H9 (cell line): Measurements from ENCODE around the gene MRTO4. TPM values are rescaled to one million over a fixed set of nuclear protein-coding genes. Genes with fewer than 3 reads are reported as not detected.

Source experiments
- DNase-seq: peaks from one replicate; pipeline ENCODE4 v3.0.0-alpha.2; 2017
- H2AFZ ChIP-seq: one replicate; pipeline ENCODE4 v1.6.1; 2013; ENCODE audit warnings: mild to moderate bottlenecking, low read length, control low read depth, moderate library complexity
- H2AK5ac ChIP-seq: 2 replicates; pipeline ENCODE4 v1.6.1; 2013; ENCODE audit warnings: low read length, control low read depth, mixed read lengths; ENCODE audit not compliant: insufficient read length
- H2BK120ac ChIP-seq: one replicate; pipeline ENCODE4 v1.6.1; 2013; ENCODE audit warnings: low read depth, mild to moderate bottlenecking, low read length, control low read depth, inconsistent platforms; ENCODE audit not compliant: poor library complexity, severe bottlenecking
- H2BK12ac ChIP-seq: 2 replicates; pipeline ENCODE4 v1.6.1; 2013; ENCODE audit warnings: low read length, control low read depth, mixed read lengths, low read depth; ENCODE audit not compliant: insufficient read length
- H2BK15ac ChIP-seq: 2 replicates; pipeline ENCODE4 v1.6.1; 2013; ENCODE audit warnings: low read depth, low read length, control low read depth
- H2BK20ac ChIP-seq: one replicate; pipeline ENCODE4 v1.6.1; 2013; ENCODE audit warnings: low read depth, mild to moderate bottlenecking, low read length, control low read depth, inconsistent platforms; ENCODE audit not compliant: poor library complexity, severe bottlenecking
- H2BK5ac ChIP-seq: 2 replicates; pipeline ENCODE4 v1.6.1; 2013; ENCODE audit warnings: low read length, control low read depth, mixed read lengths; ENCODE audit not compliant: insufficient read length
- H3K14ac ChIP-seq: 2 replicates; pipeline ENCODE4 v1.6.1; 2013; ENCODE audit warnings: low read length, control low read depth; ENCODE audit not compliant: insufficient read depth
- H3K18ac ChIP-seq: 2 replicates; pipeline ENCODE4 v1.6.1; 2013; ENCODE audit warnings: low read depth, mild to moderate bottlenecking, mixed read lengths, low read length, control low read depth; ENCODE audit not compliant: insufficient read length
- H3K23ac ChIP-seq: 2 replicates; pipeline ENCODE4 v1.6.1; 2013; ENCODE audit warnings: low read length, control low read depth, mixed read lengths, low read depth; ENCODE audit not compliant: insufficient read length
- H3K23me2 ChIP-seq: 2 replicates; pipeline ENCODE4 v1.6.1; 2013; ENCODE audit warnings: low read depth, mild to moderate bottlenecking, mixed read lengths, low read length, control low read depth; ENCODE audit not compliant: insufficient read length, poor library complexity, severe bottlenecking
- H3K27ac ChIP-seq: 2 replicates; pipeline ENCODE4 v1.5.1; 2013; ENCODE audit warnings: low read length, control low read depth, mixed read lengths, low read depth; ENCODE audit not compliant: insufficient read length
- H3K27me3 ChIP-seq: 2 replicates; pipeline ENCODE4 v1.6.1; 2013; ENCODE audit warnings: low read length, control low read depth, inconsistent platforms; ENCODE audit not compliant: insufficient read depth
- H3K4ac ChIP-seq: 2 replicates; pipeline ENCODE4 v1.6.1; 2013; ENCODE audit warnings: low read depth, mild to moderate bottlenecking, control low read depth, inconsistent platforms, low read length, moderate library complexity
- H3K4me1 ChIP-seq: 2 replicates; pipeline ENCODE4 v1.6.1; 2013; ENCODE audit warnings: low read length, control low read depth, inconsistent platforms; ENCODE audit not compliant: insufficient read depth
- H3K4me2 ChIP-seq: 2 replicates; pipeline ENCODE4 v1.6.1; 2013; ENCODE audit warnings: low read length, control low read depth, mixed read lengths; ENCODE audit not compliant: insufficient read length, insufficient read depth
- H3K56ac ChIP-seq: 2 replicates; pipeline ENCODE4 v1.6.1; 2013; ENCODE audit warnings: low read depth, mild to moderate bottlenecking, mixed read lengths, low read length, control low read depth; ENCODE audit not compliant: insufficient read length
- H3K79me1 ChIP-seq: 2 replicates; pipeline ENCODE4 v1.6.1; 2013; ENCODE audit warnings: low read depth, mild to moderate bottlenecking, moderate library complexity, low read length, control low read depth, inconsistent platforms; ENCODE audit not compliant: insufficient read depth, poor library complexity, severe bottlenecking
- H3K79me2 ChIP-seq: 2 replicates; pipeline ENCODE4 v1.6.1; 2013; ENCODE audit warnings: low read length, control low read depth, inconsistent platforms; ENCODE audit not compliant: insufficient read depth
- H3K9ac ChIP-seq: 2 replicates; pipeline ENCODE4 v1.6.1; 2013; ENCODE audit warnings: low read length, control low read depth, mixed read lengths; ENCODE audit not compliant: insufficient read length; ENCODE audit errors: extremely low read depth
- H3K9me3 ChIP-seq: one replicate; pipeline ENCODE4 v1.6.1; 2013; ENCODE audit warnings: low read depth, low read length, inconsistent platforms; ENCODE audit not compliant: control insufficient read depth
- H3T11ph ChIP-seq: one replicate; pipeline ENCODE4 v1.6.1; 2013; ENCODE audit warnings: mild to moderate bottlenecking, low read length, control low read depth, inconsistent platforms
- H4K20me1 ChIP-seq: one replicate; pipeline ENCODE4 v1.6.1; 2013; ENCODE audit not compliant: control insufficient read depth, insufficient read length, insufficient read depth
- H4K5ac ChIP-seq: 2 replicates; pipeline ENCODE4 v1.6.1; 2013; ENCODE audit warnings: low read depth, mild to moderate bottlenecking, mixed read lengths, low read length, control low read depth; ENCODE audit not compliant: insufficient read length
- H4K8ac ChIP-seq: replicated peaks from 2 replicates; pipeline ENCODE4 v1.6.1; 2013; ENCODE audit warnings: low read length, control low read depth, mixed read lengths, low read depth; ENCODE audit not compliant: insufficient read length
- H4K91ac ChIP-seq: 2 replicates; pipeline ENCODE4 v1.6.1; 2013; ENCODE audit warnings: low read depth, mild to moderate bottlenecking, moderate library complexity, mixed read lengths, low read length, control low read depth; ENCODE audit not compliant: insufficient read length
- H3K27ac Mint-ChIP-seq, 3 experiments: 2 replicates in 2 of 3; 3 replicates in 1 of 3; pipeline ENCODE4 v1.8.0; 2020 to 2021; ENCODE audit warnings: mixed read lengths in 3 of 3, mild to moderate bottlenecking in 1 of 3, moderate library complexity in 1 of 3
- H3K27me3 Mint-ChIP-seq: 2 replicates; pipeline ENCODE4 v1.8.0; 2021; ENCODE audit warnings: low read depth, mild to moderate bottlenecking, moderate library complexity, mixed read lengths
- H3K36me3 Mint-ChIP-seq, 3 experiments: 2 replicates in 2 of 3; 3 replicates in 1 of 3; pipeline ENCODE4 v1.8.0; 2020 to 2021; ENCODE audit warnings: low read depth in 3 of 3, mixed read lengths in 3 of 3; ENCODE audit not compliant: insufficient read depth in 1 of 3
- H3K4me1 Mint-ChIP-seq, 2 experiments: 2 replicates each; pipeline ENCODE4 v1.8.0; 2020; ENCODE audit warnings: mixed read lengths in 2 of 2
- H3K4me3 Mint-ChIP-seq, 2 experiments: 2 replicates in 1 of 2; 3 replicates in 1 of 2; pipeline ENCODE4 v1.8.0; 2020 to 2021; ENCODE audit warnings: mild to moderate bottlenecking in 2 of 2, mixed read lengths in 2 of 2, moderate library complexity in 1 of 2
- H3K9me3 Mint-ChIP-seq, 2 experiments: 2 replicates in 1 of 2; 3 replicates in 1 of 2; pipeline ENCODE4 v1.8.0; 2020; ENCODE audit warnings: mild to moderate bottlenecking in 2 of 2, mixed read lengths in 2 of 2, moderate library complexity in 1 of 2
- WGBS: extraction: QIAGEN DNeasy Blood & Tissue Kit; methylation state at CpG from one replicate; pipeline ENCODE4 v1.1.7; 2013; ENCODE audit warnings: missing lambda C conversion rate, low lambda C conversion rate, mixed read lengths; ENCODE audit not compliant: insufficient read length; ENCODE audit errors: extremely low coverage; 5-methylcytosine and 5-hydroxymethylcytosine counted together
- total RNA-seq: library from RNA; stranded (reverse); gene quantifications from 2 replicates; pipeline ENCODE4 v1.2.1, GENCODE V29; 2021
- TF ChIP-seq, protein P1 (sequence below): fragments of 200-600 bp; sonication (generic); conservative IDR thresholded peaks from 3 replicates; pipeline ENCODE4 v1.8.0; 2021; ENCODE audit warnings: antibody characterized with exemption, mild to moderate bottlenecking

MRTO4 gene
- total RNA-seq, 1 experiment from 2014 or later = 78.3 TPM

- H3T11ph ChIP-seq = no peak overlapping the region
- H3K9ac ChIP-seq = no peak overlapping the region
- no peak overlapping the region for H2BK12ac ChIP-seq
- no peaks in the 10 kb centered on the region for H3K79me1 ChIP-seq
- H4K8ac ChIP-seq = no peak overlapping the region
- no peak overlapping the region for H2BK15ac ChIP-seq
- Mint-ChIP-seq H3K9me3 (no peaks in the 10 kb centered on the region), H3K4me3 (no peak overlapping the region), H3K27me3 (no peaks in the 10 kb centered on the region), H3K27ac (no peak overlapping the region; a peak in 1 of 7 replicates), H3K36me3 (peaks cover 42 to 95% (median 76%) of the 10 kb centered on the region in 3 experiments; a peak in 6 of 7 replicates), H3K4me1 (no peaks in the 10 kb centered on the region)
- H2BK120ac ChIP-seq = no peak overlapping the region
- no peak overlapping the region for H2BK20ac ChIP-seq
- no peak overlapping the region for H3K18ac ChIP-seq
- H2AFZ ChIP-seq = no peak overlapping the region
- TF ChIP-seq, protein P1, sequence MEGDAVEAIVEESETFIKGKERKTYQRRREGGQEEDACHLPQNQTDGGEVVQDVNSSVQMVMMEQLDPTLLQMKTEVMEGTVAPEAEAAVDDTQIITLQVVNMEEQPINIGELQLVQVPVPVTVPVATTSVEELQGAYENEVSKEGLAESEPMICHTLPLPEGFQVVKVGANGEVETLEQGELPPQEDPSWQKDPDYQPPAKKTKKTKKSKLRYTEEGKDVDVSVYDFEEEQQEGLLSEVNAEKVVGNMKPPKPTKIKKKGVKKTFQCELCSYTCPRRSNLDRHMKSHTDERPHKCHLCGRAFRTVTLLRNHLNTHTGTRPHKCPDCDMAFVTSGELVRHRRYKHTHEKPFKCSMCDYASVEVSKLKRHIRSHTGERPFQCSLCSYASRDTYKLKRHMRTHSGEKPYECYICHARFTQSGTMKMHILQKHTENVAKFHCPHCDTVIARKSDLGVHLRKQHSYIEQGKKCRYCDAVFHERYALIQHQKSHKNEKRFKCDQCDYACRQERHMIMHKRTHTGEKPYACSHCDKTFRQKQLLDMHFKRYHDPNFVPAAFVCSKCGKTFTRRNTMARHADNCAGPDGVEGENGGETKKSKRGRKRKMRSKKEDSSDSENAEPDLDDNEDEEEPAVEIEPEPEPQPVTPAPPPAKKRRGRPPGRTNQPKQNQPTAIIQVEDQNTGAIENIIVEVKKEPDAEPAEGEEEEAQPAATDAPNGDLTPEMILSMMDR = no peak
- no CpG with 5 or more reads among the region's 15 CpGs for WGBS
- H3K27ac ChIP-seq = no peak overlapping the region
- no peak overlapping the region for H2BK5ac ChIP-seq
- no peak overlapping the region for H4K91ac ChIP-seq
- no peak overlapping the region for H3K4ac ChIP-seq
- no peak overlapping the region for H2AK5ac ChIP-seq
- H3K23ac ChIP-seq = no peak overlapping the region
- no peaks in the 10 kb centered on the region for H3K79me2 ChIP-seq
- H3K23me2 ChIP-seq = no peaks in the 10 kb centered on the region
- H3K9me3 ChIP-seq = no peaks in the 10 kb centered on the region
- H4K5ac ChIP-seq = no peak overlapping the region
- no peak overlapping the region for H3K14ac ChIP-seq
- DNase-seq = no peak
- no peaks in the 10 kb centered on the region for H3K27me3 ChIP-seq
- H3K56ac ChIP-seq = no peak overlapping the region
- no peak overlapping the region for H3K4me2 ChIP-seq
- H4K20me1 ChIP-seq = no peaks in the 10 kb centered on the region
- H3K4me1 ChIP-seq = no peaks in the 10 kb centered on the region
Observed at GRCh38 chr1:19222979-19223824, 28.4 kb upstream of the MRTO4 start.
